Measurements from ENCODE around the gene PLA2G4D. TPM values are rescaled to one million over a fixed set of nuclear protein-coding genes. Genes with fewer than 3 reads are reported as not detected.

The PLA2G4D gene
- total RNA-seq, 1 donor from 2014 or later: not detected

- no peak overlapping the region for H3K27ac Mint-ChIP-seq (ENCODE audit: unreplicated experiment)
- peaks cover 9% of the 10 kb centered on the region for H3K4me1 Mint-ChIP-seq (ENCODE audit: low read depth, unreplicated experiment)
- no peaks in the 10 kb centered on the region for H3K9me3 Mint-ChIP-seq (ENCODE audit: unreplicated experiment)
- no peaks in the 10 kb centered on the region for H3K36me3 Mint-ChIP-seq (ENCODE audit: unreplicated experiment)
- no peak for DNase-seq
- H3K27me3 Mint-ChIP-seq (ENCODE audit: unreplicated experiment): peaks cover 2% of the 10 kb centered on the region
- H3K4me3 Mint-ChIP-seq (ENCODE audit: unreplicated experiment): no peak overlapping the region
- TF ChIP-seq, protein P1, sequence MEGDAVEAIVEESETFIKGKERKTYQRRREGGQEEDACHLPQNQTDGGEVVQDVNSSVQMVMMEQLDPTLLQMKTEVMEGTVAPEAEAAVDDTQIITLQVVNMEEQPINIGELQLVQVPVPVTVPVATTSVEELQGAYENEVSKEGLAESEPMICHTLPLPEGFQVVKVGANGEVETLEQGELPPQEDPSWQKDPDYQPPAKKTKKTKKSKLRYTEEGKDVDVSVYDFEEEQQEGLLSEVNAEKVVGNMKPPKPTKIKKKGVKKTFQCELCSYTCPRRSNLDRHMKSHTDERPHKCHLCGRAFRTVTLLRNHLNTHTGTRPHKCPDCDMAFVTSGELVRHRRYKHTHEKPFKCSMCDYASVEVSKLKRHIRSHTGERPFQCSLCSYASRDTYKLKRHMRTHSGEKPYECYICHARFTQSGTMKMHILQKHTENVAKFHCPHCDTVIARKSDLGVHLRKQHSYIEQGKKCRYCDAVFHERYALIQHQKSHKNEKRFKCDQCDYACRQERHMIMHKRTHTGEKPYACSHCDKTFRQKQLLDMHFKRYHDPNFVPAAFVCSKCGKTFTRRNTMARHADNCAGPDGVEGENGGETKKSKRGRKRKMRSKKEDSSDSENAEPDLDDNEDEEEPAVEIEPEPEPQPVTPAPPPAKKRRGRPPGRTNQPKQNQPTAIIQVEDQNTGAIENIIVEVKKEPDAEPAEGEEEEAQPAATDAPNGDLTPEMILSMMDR (IDR thresholded peaks at IDR 0.05; ENCODE audit: partially characterized antibody, unreplicated experiment): no peak
Observed at GRCh38 chr15:42130246-42130986, 36.1 kb upstream of the PLA2G4D start.

GRCh38 chr15:42129364-42129763 lies 35.0 kb upstream of the PLA2G4D start:
- no peak overlapping the region for H3K27ac Mint-ChIP-seq (ENCODE audit: unreplicated experiment)

DNA sequence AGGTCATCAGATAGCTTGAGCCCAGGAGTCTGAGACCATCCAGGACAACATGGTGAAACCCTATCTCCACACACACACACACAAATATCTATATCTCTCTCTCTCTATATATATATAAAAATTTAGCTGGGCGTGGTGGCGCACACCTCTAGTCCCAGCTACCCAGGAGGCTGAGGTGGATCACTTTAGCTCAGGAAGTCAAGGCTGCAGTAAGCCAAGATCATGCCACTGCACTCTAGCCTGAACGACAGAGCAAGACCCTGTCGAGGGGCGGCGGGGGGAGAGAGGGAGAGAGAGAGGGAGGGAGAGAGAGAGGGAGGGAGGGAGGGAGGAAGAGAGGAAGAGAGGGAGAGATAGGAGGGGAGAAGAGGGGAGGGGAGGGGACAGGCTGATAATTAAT lies 34.1 kb upstream of the PLA2G4D start:
- H3K9me3 Mint-ChIP-seq (ENCODE audit: unreplicated experiment): no peaks in the 10 kb centered on the region
- H3K4me3 Mint-ChIP-seq (ENCODE audit: unreplicated experiment): no peak overlapping the region
- TF ChIP-seq, protein P1 (IDR thresholded peaks at IDR 0.05; ENCODE audit: partially characterized antibody, unreplicated experiment): no peak
- H3K4me1 Mint-ChIP-seq (ENCODE audit: low read depth, unreplicated experiment): peaks cover 9% of the 10 kb centered on the region
- no peak for DNase-seq
- H3K27me3 Mint-ChIP-seq (ENCODE audit: unreplicated experiment): peaks cover 2% of the 10 kb centered on the region
- no peak overlapping the region for H3K27ac Mint-ChIP-seq (ENCODE audit: unreplicated experiment)
- H3K36me3 Mint-ChIP-seq (ENCODE audit: unreplicated experiment): no peaks in the 10 kb centered on the region

More at GRCh38 chr15:42129364-42129763, 35.0 kb upstream of the PLA2G4D start:
- Mint-ChIP-seq H3K4me3 (ENCODE audit: unreplicated experiment) (no peak overlapping the region), H3K36me3 (ENCODE audit: unreplicated experiment) (no peaks in the 10 kb centered on the region), H3K9me3 (ENCODE audit: unreplicated experiment) (no peaks in the 10 kb centered on the region), H3K27me3 (ENCODE audit: unreplicated experiment) (peaks cover 2% of the 10 kb centered on the region), H3K4me1 (ENCODE audit: low read depth, unreplicated experiment) (peaks cover 9% of the 10 kb centered on the region)
- TF ChIP-seq, protein P1 (IDR thresholded peaks at IDR 0.05; ENCODE audit: partially characterized antibody, unreplicated experiment): no peak
- DNase-seq: no peak

GRCh38 chr15:42123546-42123945 lies 29.2 kb upstream of the PLA2G4D start:
- peaks cover 8% of the 10 kb centered on the region for H3K4me1 Mint-ChIP-seq (ENCODE audit: low read depth, unreplicated experiment)
- no peak overlapping the region for H3K27ac Mint-ChIP-seq (ENCODE audit: unreplicated experiment)
- H3K4me3 Mint-ChIP-seq (ENCODE audit: unreplicated experiment): no peak overlapping the region
- H3K9me3 Mint-ChIP-seq (ENCODE audit: unreplicated experiment): peaks cover 2% of the 10 kb centered on the region
- TF ChIP-seq, protein P1 (IDR thresholded peaks at IDR 0.05; ENCODE audit: partially characterized antibody, unreplicated experiment): no peak
- H3K36me3 Mint-ChIP-seq (ENCODE audit: unreplicated experiment): no peaks in the 10 kb centered on the region
- H3K27me3 Mint-ChIP-seq (ENCODE audit: unreplicated experiment): no peaks in the 10 kb centered on the region
- DNase-seq: no peak

GRCh38 chr15:42121682-42122081 lies 27.3 kb upstream of the PLA2G4D start:
- H3K27me3 Mint-ChIP-seq (ENCODE audit: unreplicated experiment): no peaks in the 10 kb centered on the region
- H3K9me3 Mint-ChIP-seq (ENCODE audit: unreplicated experiment): peaks cover 3% of the 10 kb centered on the region
- TF ChIP-seq, protein P1 (IDR thresholded peaks at IDR 0.05; ENCODE audit: partially characterized antibody, unreplicated experiment): no peak
- no peak overlapping the region for H3K27ac Mint-ChIP-seq (ENCODE audit: unreplicated experiment)
- no peak overlapping the region for H3K4me3 Mint-ChIP-seq (ENCODE audit: unreplicated experiment)
- no peaks in the 10 kb centered on the region for H3K36me3 Mint-ChIP-seq (ENCODE audit: unreplicated experiment)
- DNase-seq: no peak
- H3K4me1 Mint-ChIP-seq (ENCODE audit: low read depth, unreplicated experiment): peaks cover 8% of the 10 kb centered on the region
